H1 (cell line): Measurements from ENCODE around the gene ING5.
"Not testable (repeated sequence)": the region's sequence is repeated elsewhere in the genome, so short reads cannot be mapped to it uniquely, and the experiment has no call there.

Source experiments
- BACH1 ChIP-seq: IDR thresholded peaks from 2 replicates; pipeline ENCODE4 v1.6.1; 2012; ENCODE audit warnings: low read length, improper control_type of control experiment
- BRCA1 ChIP-seq: IDR thresholded peaks from 2 replicates; pipeline ENCODE4 v1.6.1; 2012; ENCODE audit warnings: low read depth, low read length, improper control_type of control experiment
- CBX5 ChIP-seq: fragments of 300-800, 300-1000 bp; sonication (generic); IDR thresholded peaks from 2 replicates; pipeline ENCODE4 v1.7.1; 2016; ENCODE audit warnings: antibody characterized with exemption, low read length, low read depth
- CBX8 ChIP-seq: fragments of 300-800, 300-1000 bp; sonication (generic); IDR thresholded peaks from 2 replicates; pipeline ENCODE4 v1.7.1; 2016; ENCODE audit warnings: low read depth, low read length, borderline replicate concordance
- CTCF ChIP-seq, 3 experiments: IDR thresholded peaks; 1 replicate in 2 of 3; 2 replicates in 1 of 3; pipeline versions ENCODE4 v1.5.1 to v1.6.1; 2011; ENCODE audit warnings: low read length in 3 of 3, mild to moderate bottlenecking in 3 of 3, inconsistent platforms in 2 of 3, low read depth in 1 of 3, moderate library complexity in 1 of 3; ENCODE audit not compliant: insufficient read depth in 1 of 3; ENCODE audit errors: control extremely low read depth in 1 of 3
- MAX ChIP-seq: IDR thresholded peaks from 2 replicates; pipeline ENCODE4 v1.6.1; 2012; ENCODE audit warnings: inconsistent platforms
- POLR2A ChIP-seq, 2 experiments: IDR thresholded peaks; 1 replicate in 1 of 2; 2 replicates in 1 of 2; pipeline ENCODE4 v1.6.1; 2011; ENCODE audit warnings: low read depth in 2 of 2, low read length in 2 of 2, mild to moderate bottlenecking in 2 of 2; ENCODE audit errors: control extremely low read depth in 1 of 2
- POLR2AphosphoS5 ChIP-seq: IDR thresholded peaks from 2 replicates; pipeline ENCODE4 v1.6.1; 2011; ENCODE audit warnings: low read depth, low read length
- RFX5 ChIP-seq: IDR thresholded peaks from 2 replicates; pipeline ENCODE4 v1.6.1; 2011; ENCODE audit warnings: low read depth, low read length, improper control_type of control experiment, borderline replicate concordance
- SIRT6 ChIP-seq: IDR thresholded peaks from one replicate; pipeline ENCODE4 v1.7.1; 2012; ENCODE audit warnings: low read length, inconsistent platforms
- SRF ChIP-seq: IDR thresholded peaks from 2 replicates; pipeline ENCODE4 v1.6.1; 2011; ENCODE audit warnings: mild to moderate bottlenecking, low read depth, low read length, moderate library complexity
- TAF1 ChIP-seq: IDR thresholded peaks from 2 replicates; pipeline ENCODE4 v1.6.1; 2011; ENCODE audit warnings: mild to moderate bottlenecking, low read depth, low read length
- TCF12 ChIP-seq: IDR thresholded peaks from 2 replicates; pipeline ENCODE4 v1.6.1; 2011; ENCODE audit warnings: low read depth, mild to moderate bottlenecking, low read length
- TEAD4 ChIP-seq: IDR thresholded peaks from 2 replicates; pipeline ENCODE4 v1.6.1; 2012; ENCODE audit warnings: low read depth, low read length, inconsistent platforms, mixed read lengths

- TF ChIP-seq POLR2A (IDR thresholded peaks at IDR 0.05; ENCODE audit: control extremely low read depth in 1 of 2, low read depth in 2 of 2, low read length in 2 of 2); POLR2AphosphoS5; BACH1; BRCA1; CBX5; SIRT6; CTCF (IDR thresholded peaks at IDR 0.05; ENCODE audit: control extremely low read depth in 1 of 3, insufficient read depth in 1 of 3, low read depth in 1 of 3, low read length in 3 of 3); MAX; SRF; RFX5; CBX8; TCF12; TAF1; TEAD4: not testable (repeated sequence)
Measured at GRCh38 chr2:241743008-241743407, 41.2 kb downstream of the ING5 start.
